ENCODE measurements around the gene NUDT3.
"Not testable (repeated sequence)": the region's sequence is repeated elsewhere in the genome, so short reads cannot be mapped to it uniquely, and the experiment has no call there.

The NUDT3 gene

GRCh38 chr6:34370361-34370760 is 22.1 kb downstream of the NUDT3 start:
- DNase-seq (ENCODE audit: low read depth): no peak

GRCh38 chr6:34369385-34369784 is 23.1 kb downstream of the NUDT3 start:
- no peak for DNase-seq (ENCODE audit: low read depth)

- no peak for DNase-seq (ENCODE audit: low read depth)
These were observed 25.9 kb downstream of the NUDT3 start for GRCh38 chr6:34366639-34366921.

GRCh38 chr6:34365781-34366638 is 26.5 kb downstream of the NUDT3 start:
- not testable (repeated sequence) for DNase-seq (ENCODE audit: low read depth)

- not testable (repeated sequence) for DNase-seq (ENCODE audit: low read depth)
These were observed 28.8 kb downstream of the NUDT3 start for GRCh38 chr6:34363681-34364075.

GRCh38 chr6:34362909-34363680 is 29.4 kb downstream of the NUDT3 start:
- DNase-seq (ENCODE audit: low read depth): no peak

- DNase-seq (ENCODE audit: low read depth): no peak
These were observed 30.3 kb downstream of the NUDT3 start for GRCh38 chr6:34362176-34362575.

- DNase-seq (ENCODE audit: low read depth): no peak
These were observed 31.9 kb downstream of the NUDT3 start for GRCh38 chr6:34360556-34360955.

GRCh38 chr6:34359418-34360158 is 32.9 kb downstream of the NUDT3 start:
- no peak for DNase-seq (ENCODE audit: low read depth)

GRCh38 chr6:34358389-34358905 is 34.0 kb downstream of the NUDT3 start:
- no peak for DNase-seq (ENCODE audit: low read depth)

GRCh38 chr6:34357937-34358336 is 34.5 kb downstream of the NUDT3 start:
- no peak for DNase-seq (ENCODE audit: low read depth)

GRCh38 chr6:34355889-34356288 is 36.6 kb downstream of the NUDT3 start:
- no peak for DNase-seq (ENCODE audit: low read depth)

- DNase-seq (ENCODE audit: low read depth): not testable (repeated sequence)
These were observed 38.2 kb downstream of the NUDT3 start for GRCh38 chr6:34354230-34354629.

- not testable (repeated sequence) for DNase-seq (ENCODE audit: low read depth)
These were observed 38.9 kb downstream of the NUDT3 start for GRCh38 chr6:34353530-34353929.

GRCh38 chr6:34352305-34352937 is 40.0 kb downstream of the NUDT3 start:
- DNase-seq (ENCODE audit: low read depth): no peak

- DNase-seq (ENCODE audit: low read depth): no peak
These were observed 41.6 kb downstream of the NUDT3 start for GRCh38 chr6:34350934-34351217.

GRCh38 chr6:34350137-34350933 is 42.1 kb downstream of the NUDT3 start:
- no peak for DNase-seq (ENCODE audit: low read depth)

- no peak for DNase-seq (ENCODE audit: low read depth)
These were observed 43.3 kb downstream of the NUDT3 start for GRCh38 chr6:34349211-34349610.

GRCh38 chr6:34347303-34347702 is 45.2 kb downstream of the NUDT3 start:
- no peak for DNase-seq (ENCODE audit: low read depth)

- DNase-seq (ENCODE audit: low read depth): no peak
These were observed 46.0 kb downstream of the NUDT3 start for GRCh38 chr6:34346175-34347119.
